ENCODE data around the gene EYA2.
"Not testable (repeated sequence)": the region's sequence is repeated elsewhere in the genome, so short reads cannot be mapped to it uniquely, and the experiment has no call there.

EYA2 gene

GRCh38 chr20:46959081-46959692 is 64.5 kb downstream of the EYA2 start:
- no peak for DNase-seq

DNA sequence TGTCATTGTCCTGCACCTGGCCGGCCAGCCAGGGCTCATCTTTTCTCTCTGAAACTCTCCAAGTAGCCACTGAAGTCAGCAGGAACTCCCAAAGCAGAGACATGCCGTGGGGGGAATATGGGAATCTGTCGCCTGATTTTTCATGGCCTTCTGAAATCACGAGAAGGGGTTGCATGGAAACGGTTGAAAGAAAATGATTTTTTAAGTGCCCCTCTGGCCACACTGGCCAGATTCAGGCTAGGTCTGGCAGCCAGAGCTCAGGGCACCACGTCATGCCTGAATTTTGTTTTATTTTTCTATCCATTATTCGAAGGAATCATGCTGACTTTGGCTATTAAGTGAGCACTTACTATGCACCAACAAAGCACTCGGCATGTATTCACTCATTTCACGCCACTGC is 65.2 kb downstream of the EYA2 start:
- no peak for DNase-seq

GRCh38 chr20:46960536-46960935 is 65.9 kb downstream of the EYA2 start:
- DNase-seq: no peak

DNA sequence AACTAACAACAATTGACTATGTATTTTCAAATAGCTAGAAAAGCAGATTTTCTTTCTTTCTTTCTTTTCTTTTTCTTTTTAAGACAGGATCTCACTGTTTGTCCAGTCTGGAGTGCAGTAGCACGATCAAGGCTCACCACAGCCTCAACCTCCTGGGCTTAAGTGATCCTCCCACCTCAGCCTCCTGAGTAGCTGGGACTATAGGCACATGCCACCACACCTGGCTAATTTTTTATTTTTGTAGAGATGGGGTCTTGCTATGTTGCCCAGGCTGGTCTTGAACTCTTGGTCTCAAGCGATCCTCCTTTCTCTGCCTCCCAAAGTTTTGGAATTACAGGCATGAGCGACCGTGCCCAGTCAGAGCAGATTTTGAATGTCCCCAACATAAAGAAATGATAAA is 67.3 kb downstream of the EYA2 start:
- not testable (repeated sequence) for DNase-seq

- DNase-seq: no peak
Observed at GRCh38 chr20:46962452-46963195, 68.0 kb downstream of the EYA2 start.

GRCh38 chr20:46963196-46963529 is 68.5 kb downstream of the EYA2 start:
- no peak for DNase-seq

DNA sequence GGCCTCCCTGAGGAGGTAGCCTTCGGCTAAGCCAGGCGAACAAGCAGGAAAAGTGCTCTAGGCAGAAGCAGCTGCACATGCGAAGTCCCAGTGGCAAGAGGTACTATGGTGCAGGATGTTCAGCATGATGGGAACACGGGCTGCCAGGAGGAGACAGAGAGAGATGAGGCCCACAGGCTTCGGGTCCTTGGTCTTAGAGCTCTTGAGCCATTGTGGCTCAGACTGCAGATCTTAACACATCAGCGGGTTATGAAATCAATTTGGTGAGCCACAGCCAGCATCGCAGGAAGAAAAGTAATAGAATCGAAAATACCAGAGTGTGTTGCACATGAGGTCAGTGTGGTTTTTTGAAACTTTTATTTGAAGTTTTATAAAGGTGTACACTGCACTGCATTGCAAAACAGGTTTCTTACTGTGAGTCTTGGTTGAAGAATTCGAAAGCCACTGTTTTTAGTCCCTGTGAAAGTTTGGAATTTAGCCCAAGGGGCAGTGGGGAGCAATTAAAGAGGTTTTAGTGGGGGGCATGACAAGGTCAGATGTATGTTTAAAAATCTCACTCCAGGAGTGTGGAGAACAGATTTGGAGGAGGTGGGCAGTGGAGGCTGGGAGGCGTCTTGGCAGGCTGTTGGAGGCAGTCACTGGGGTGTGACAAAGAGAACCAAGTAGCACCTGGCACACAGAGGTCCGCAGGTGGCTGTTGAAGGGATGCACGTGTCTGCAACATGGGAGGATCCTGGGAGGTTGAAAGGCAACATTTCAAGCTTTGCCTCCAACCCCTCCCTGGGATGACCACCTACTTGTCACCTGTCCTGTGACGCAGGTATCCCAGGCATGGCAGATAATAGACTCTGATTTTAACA is 69.3 kb downstream of the EYA2 start:
- no peak for DNase-seq

GRCh38 chr20:46964618-46965455 is 70.2 kb downstream of the EYA2 start:
- DNase-seq: no peak

- DNase-seq: no peak
Observed at GRCh38 chr20:46965477-46965876, 70.8 kb downstream of the EYA2 start.

GRCh38 chr20:46967646-46968045 is 73.0 kb downstream of the EYA2 start:
- DNase-seq: peak; percentile 9

DNA sequence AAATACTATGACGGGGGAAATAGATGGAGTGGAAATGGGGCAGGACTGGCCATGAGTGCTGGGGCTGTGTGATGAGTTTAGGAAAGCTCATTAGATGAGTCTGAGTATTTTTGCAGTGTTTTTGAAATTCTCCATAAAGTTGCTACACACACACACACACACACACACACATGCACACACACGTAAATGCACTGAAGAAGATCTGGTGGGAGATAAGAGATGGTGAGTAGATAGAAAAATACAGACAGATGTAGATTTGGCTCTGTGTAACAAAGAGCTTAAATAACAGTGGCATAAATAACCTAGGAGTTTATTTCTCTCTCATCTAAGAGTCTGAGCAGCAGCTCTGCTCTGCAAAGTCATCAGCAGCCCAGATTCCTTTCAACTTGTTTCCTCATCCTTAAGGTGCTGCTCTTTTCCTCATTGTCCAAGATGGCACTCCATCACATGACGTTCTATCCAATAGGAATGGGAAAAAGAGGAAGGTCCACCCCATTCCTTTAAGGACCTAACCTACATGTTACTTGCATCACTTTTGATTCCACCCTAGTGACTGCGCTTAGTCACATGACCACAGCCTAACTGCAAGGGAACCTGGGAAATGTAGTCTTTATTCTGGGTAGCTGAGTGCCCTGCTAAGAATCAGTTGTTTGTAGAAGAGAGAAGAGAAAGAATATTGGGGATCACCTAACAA is 76.4 kb downstream of the EYA2 start:
- peak; percentile 47 for DNase-seq

- no peak for DNase-seq
Observed at GRCh38 chr20:46973766-46974165, 79.1 kb downstream of the EYA2 start.

DNA sequence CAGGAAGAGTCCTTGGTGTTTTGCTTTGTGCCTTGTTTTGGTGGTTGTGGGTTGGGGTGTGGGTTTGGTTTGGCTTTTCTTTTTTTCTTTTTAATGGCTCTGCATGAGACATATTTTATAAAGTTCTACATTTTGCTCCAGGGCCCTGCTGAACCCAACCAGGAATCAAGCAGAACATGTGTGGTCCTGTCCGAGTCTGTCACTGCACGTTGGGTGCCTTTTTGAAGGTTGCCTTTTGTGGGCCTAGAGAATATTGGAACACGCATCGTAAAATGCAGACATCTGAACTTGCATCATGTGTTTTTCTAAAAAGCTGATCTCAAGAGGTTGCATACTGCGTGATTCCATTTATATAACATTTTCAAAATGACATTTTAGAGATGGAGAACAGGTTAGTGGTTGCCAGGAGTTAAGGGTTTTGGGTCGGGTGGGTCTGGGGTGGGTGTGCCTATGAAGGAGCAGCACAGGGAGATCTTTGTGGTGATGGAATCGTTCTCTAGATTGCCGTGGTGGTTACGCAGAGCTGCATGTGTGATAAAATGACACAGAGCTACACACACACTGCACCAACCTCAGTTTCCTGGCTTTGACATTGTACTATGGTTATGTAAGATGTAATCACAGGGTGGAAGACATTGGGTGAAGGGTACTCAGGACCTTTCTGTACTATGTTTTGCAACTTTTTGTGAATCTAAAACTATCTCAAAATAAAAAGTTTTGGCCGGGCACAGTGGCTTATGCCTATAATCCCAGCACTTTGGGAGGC is 80.2 kb downstream of the EYA2 start:
- no peak for DNase-seq

DNA sequence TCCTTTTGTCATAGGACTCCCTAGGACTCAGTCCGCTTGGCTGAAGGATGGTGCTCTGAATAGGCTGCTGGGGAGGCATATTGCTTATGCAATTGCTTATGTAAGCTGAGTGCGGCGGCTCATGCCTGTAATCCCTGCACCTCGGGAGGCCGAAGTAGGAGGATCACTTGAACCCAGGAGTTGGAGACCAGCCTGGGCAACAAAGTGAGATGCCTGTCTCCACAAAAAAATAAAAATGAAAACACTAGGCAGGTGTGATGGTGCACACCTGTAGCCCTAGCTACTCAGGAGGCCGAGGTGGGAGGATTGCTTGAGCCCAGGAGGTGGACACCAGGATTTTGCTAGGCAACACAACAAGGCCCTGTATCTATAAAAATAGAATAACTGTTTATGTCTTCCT is 81.3 kb downstream of the EYA2 start:
- no peak for DNase-seq

- DNase-seq: no peak
Observed at GRCh38 chr20:46977204-46977603, 82.6 kb downstream of the EYA2 start.

GRCh38 chr20:46977909-46978588 is 83.4 kb downstream of the EYA2 start:
- no peak for DNase-seq

DNA sequence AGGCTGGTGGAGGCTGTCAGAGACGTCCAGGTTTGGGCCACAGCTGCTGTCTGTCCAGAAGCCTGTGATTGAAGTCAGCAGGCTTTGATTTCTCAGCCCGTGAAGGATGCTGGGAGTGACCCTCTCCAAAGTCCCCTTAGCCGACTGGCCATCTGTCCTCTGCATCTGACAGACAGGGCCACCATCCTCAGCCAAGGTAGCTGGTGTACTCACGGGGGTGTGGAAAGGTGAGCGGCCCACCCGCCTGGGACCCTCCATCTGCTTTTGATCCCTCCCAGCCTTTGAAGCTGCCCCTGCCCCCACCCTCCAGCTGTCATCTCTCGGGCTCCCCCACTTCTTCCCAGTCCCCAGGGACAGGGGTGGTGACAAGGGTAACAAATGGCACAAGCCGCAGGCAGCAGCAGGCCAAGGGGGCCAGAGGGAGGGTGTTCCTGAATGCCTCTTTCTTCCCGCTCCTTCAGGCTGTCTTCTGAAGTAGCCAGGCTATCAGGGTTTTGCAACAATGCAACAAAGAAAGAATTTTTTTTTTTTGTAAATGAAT is 84.4 kb downstream of the EYA2 start:
- no peak for DNase-seq

DNA sequence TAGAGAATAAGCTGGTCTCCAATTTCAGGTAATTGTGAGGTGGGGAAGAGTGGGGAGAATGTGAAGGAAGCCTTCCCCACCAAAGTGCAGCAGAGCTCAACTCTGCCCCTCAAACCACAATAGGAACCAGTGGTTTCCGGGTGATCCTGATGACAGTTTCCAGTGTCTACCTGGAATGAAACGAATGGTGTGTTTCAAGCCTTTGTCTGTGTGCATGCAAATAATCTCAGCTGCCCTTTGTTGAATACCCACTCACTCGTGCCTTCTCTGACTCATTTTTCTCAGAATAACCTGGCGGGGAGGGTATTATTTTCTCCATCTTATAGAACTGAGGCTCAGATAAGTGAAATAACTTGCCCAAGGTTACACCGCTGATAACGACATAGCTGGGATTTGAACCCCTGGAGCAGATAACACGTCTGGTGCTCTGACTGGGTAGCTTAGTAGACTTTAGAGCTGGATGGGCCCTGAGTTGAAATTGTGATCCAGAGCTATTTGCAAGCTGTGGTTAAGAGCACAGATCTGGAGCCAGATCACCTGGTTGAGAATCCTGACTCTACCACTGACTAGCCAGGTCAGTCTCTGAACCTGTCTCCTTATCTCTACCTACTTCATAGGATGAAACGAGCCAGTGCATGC is 85.1 kb downstream of the EYA2 start:
- no peak for DNase-seq

DNA sequence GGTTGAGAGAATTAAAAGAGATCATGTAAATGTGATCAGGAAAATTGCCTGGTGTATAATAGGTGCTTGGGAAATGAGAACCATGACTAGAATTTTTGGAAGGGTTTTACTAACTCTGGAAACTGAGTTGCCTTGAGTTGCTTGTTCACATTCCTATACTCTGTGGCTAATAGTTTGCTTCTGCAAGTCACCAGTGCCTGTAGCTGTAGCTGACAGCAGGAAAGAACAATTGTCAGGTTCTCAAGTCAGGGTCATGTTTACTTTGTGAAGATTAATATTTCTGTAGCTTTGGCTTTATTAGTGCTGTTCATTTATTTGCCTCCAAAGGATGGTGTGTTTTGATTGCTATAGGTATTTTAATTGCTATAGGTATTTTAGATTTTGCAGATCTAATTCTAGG is 86.5 kb downstream of the EYA2 start:
- no peak for DNase-seq

- no peak for DNase-seq
Observed at GRCh38 chr20:46983466-46983865, 88.8 kb downstream of the EYA2 start.
